ENCODE results near the gene LSM14B.

- TF ChIP-seq ZNF532 (CRISPR knock-in tag; IDR thresholded peaks at IDR 0.05; ENCODE audit: borderline replicate concordance): no peak
- TF ChIP-seq ZNF263 (CRISPR knock-in tag; IDR thresholded peaks at IDR 0.05; ENCODE audit: low read depth): no peak
- no peak for TF ChIP-seq ZNF317 (CRISPR knock-in tag; IDR thresholded peaks at IDR 0.05; ENCODE audit: borderline replicate concordance, low read depth)
- no peak for TF ChIP-seq ZNF138 (CRISPR knock-in tag; conservative IDR thresholded peaks at IDR 0.05)
These were observed 36.8 kb downstream of the LSM14B start for GRCh38 chr20:62159052-62159451.
